Renal pelvis (tissue), 4 donors: Measurements from ENCODE around the gene FEZF1. TPM values are rescaled to one million over a fixed set of nuclear protein-coding genes. Genes with fewer than 3 reads are reported as not detected.

ENCODE experiments used
- DNase-seq: peaks from one replicate; pipeline ENCODE4 v3.0.0-alpha.2; 2013
- polyA plus RNA-seq, 3 donors: library from polyadenylated mRNA; unstranded; fragments of 120-200 nt; gene quantifications; one replicate each; pipeline ENCODE4 v1.2.1, GENCODE V29; 2013; ENCODE audit not compliant: insufficient read length in 3 of 3

Gene FEZF1
- polyA plus RNA-seq, 3 donors = not detected

- DNase-seq = no peak
These were observed 35.3 kb downstream of the FEZF1 start for GRCh38 chr7:122269241-122269640.

GRCh38 chr7:122268101-122268500 lies 36.4 kb downstream of the FEZF1 start:
- DNase-seq = no peak

GRCh38 chr7:122262246-122262645 lies 42.3 kb downstream of the FEZF1 start:
- DNase-seq = no peak

GRCh38 chr7:122261442-122261841 lies 43.1 kb downstream of the FEZF1 start:
- no peak for DNase-seq

GRCh38 chr7:122261016-122261415 lies 43.5 kb downstream of the FEZF1 start:
- no peak for DNase-seq

- DNase-seq = no peak
These were observed 44.2 kb downstream of the FEZF1 start for GRCh38 chr7:122260336-122260735.

- DNase-seq = no peak
These were observed 45.6 kb downstream of the FEZF1 start for GRCh38 chr7:122258971-122259370.

- no peak for DNase-seq
These were observed 47.5 kb downstream of the FEZF1 start for GRCh38 chr7:122257056-122257455.

- DNase-seq = no peak
These were observed 48.5 kb downstream of the FEZF1 start for GRCh38 chr7:122256046-122256445.

- DNase-seq = no peak
These were observed 49.1 kb downstream of the FEZF1 start for GRCh38 chr7:122255454-122255853.

Other genes with a start within 250 kb of the FEZF1 start
- gene AASS, start 160.5 kb downstream of the FEZF1 start, polyA plus RNA-seq = 10 to 100 TPM; 38.0 to 67.1 (median 66.1) TPM